Upper lobe of left lung (tissue), 6 donors: Measurements from ENCODE around the gene ARPP21. TPM values are rescaled to one million over a fixed set of nuclear protein-coding genes. Genes with fewer than 3 reads are reported as not detected.
A peak's percentile ranks its signal among the peaks of the same experiment; 100 is the strongest.

Experiments
- ATAC-seq, 2 donors: fragments of 200-7000 bp; cut with Tn5 transposase; one replicate each; pipeline ENCODE4 v1.9.1; 2022; ENCODE audit warnings: mild to moderate bottlenecking in 2 of 2, moderate library complexity in 2 of 2; ENCODE audit not compliant: low FRiP score in 2 of 2
- DNase-seq, 2 donors: peaks; one replicate each; pipeline ENCODE4 v3.0.0-alpha.2; 2019 to 2020
- H3K27ac ChIP-seq, 4 donors: fragments of 200-600 bp; sonication (generic); one replicate each; pipeline ENCODE4 v1.5.1; 2016 to 2019
- H3K27me3 ChIP-seq, 4 donors: fragments of 200-600 bp; sonication (generic); one replicate each; pipeline ENCODE4 v1.5.1; 2017 to 2019
- H3K36me3 ChIP-seq, 4 donors: fragments of 200-600 bp; sonication (generic); one replicate each; pipeline ENCODE4 v1.5.1; 2016 to 2019
- H3K4me1 ChIP-seq, 4 donors: fragments of 200-600 bp; sonication (generic); one replicate each; pipeline ENCODE4 v1.5.1; 2018 to 2019
- H3K4me3 ChIP-seq, 4 donors: fragments of 200-600 bp; sonication (generic); one replicate each; pipeline ENCODE4 v1.5.1; 2017 to 2019; ENCODE audit warnings: mild to moderate bottlenecking in 2 of 4, moderate library complexity in 1 of 4
- H3K9me3 ChIP-seq, 4 donors: fragments of 200-600 bp; sonication (generic); one replicate each; pipeline ENCODE4 v1.5.1; 2018 to 2019
- CTCF ChIP-seq, 6 experiments: fragments of 450-650 bp in 4 of 6; fragments of 200-600 bp in 2 of 6; sonication (generic) in 2 of 6; IDR thresholded peaks; one replicate each; pipeline ENCODE4 v1.5.1; 2016 to 2019; ENCODE audit warnings: antibody characterized with exemption in 6 of 6
- EP300 ChIP-seq, 4 donors: sonication (generic); formaldehyde crosslinking; IDR thresholded peaks; one replicate each; pipeline ENCODE4 v1.5.1; 2017; ENCODE audit warnings: antibody characterized with exemption in 4 of 4, control low read depth in 2 of 4
- POLR2A ChIP-seq, 4 donors: fragments of 450-650 bp; IDR thresholded peaks; one replicate each; pipeline ENCODE4 v1.5.1; 2016 to 2017; ENCODE audit warnings: antibody characterized with exemption in 4 of 4, mild to moderate bottlenecking in 2 of 4
- POLR2AphosphoS5 ChIP-seq, 2 donors: sonication (generic); formaldehyde crosslinking; IDR thresholded peaks; one replicate each; pipeline ENCODE4 v1.5.1; 2017; ENCODE audit warnings: antibody characterized with exemption in 2 of 2
- WGBS, 2 donors: methylation state at CpG; one replicate each; pipeline ENCODE4 v1.1.5; 2017 to 2018; 5-methylcytosine and 5-hydroxymethylcytosine counted together
- total RNA-seq, 6 donors: library from RNA; depleted of rRNA in 4 of 6; stranded (reverse); fragments of >200 nt in 4 of 6; gene quantifications; one replicate each; pipeline versions ENCODE4 v1.1.0 to v1.2.1, GENCODE V29; 2016 to 2021
- donor health status: DM: no; HTN: no; CAD: no; lungs with moderate emphysema.
- donor health status: DM: no; HTN: yes; CAD: no; lungs with severe emphysema.

The ARPP21 gene
- total RNA-seq, 6 donors from 2014 or later, result not detected

- Histone ChIP-seq H3K4me3 (no peak overlapping the region), H3K9me3 (no peaks in the 10 kb centered on the region), H3K27me3 (no peaks in the 10 kb centered on the region), H3K4me1 (no peaks in the 10 kb centered on the region), H3K36me3 (no peaks in the 10 kb centered on the region), H3K27ac (no peak overlapping the region)
- TF ChIP-seq CTCF (IDR thresholded peaks at IDR 0.05) (no peak), POLR2AphosphoS5 (IDR thresholded peaks at IDR 0.05) (no peak), POLR2A (IDR thresholded peaks at IDR 0.05) (no peak), EP300 (IDR thresholded peaks at IDR 0.05) (no peak)
- no peak for ATAC-seq
- no peak for DNase-seq
- 76 to 82% methylated on average over 1 of the region's 1 CpG for WGBS, 2 donors
Observed at GRCh38 chr3:35787936-35788335, 148.6 kb downstream of the ARPP21 start.

- no peaks in the 10 kb centered on the region for H3K27me3 ChIP-seq
- ATAC-seq (no peak), DNase-seq (no peak)
- H3K9me3 ChIP-seq, result no peaks in the 10 kb centered on the region
- TF ChIP-seq POLR2AphosphoS5 (IDR thresholded peaks at IDR 0.05) (no peak), POLR2A (IDR thresholded peaks at IDR 0.05) (no peak), EP300 (IDR thresholded peaks at IDR 0.05) (no peak), CTCF (IDR thresholded peaks at IDR 0.05) (no peak)
- no peak overlapping the region for H3K4me3 ChIP-seq
- no peak overlapping the region for H3K27ac ChIP-seq
- H3K36me3 ChIP-seq, result no peaks in the 10 kb centered on the region
- WGBS, 2 donors, result 74 to 81% methylated on average over 4 of the region's 4 CpGs
- H3K4me1 ChIP-seq, result no peaks in the 10 kb centered on the region
Observed at GRCh38 chr3:35789042-35789831, 149.9 kb downstream of the ARPP21 start.

- TF ChIP-seq POLR2A (IDR thresholded peaks at IDR 0.05) (no peak), CTCF (IDR thresholded peaks at IDR 0.05) (no peak), POLR2AphosphoS5 (IDR thresholded peaks at IDR 0.05) (no peak), EP300 (IDR thresholded peaks at IDR 0.05) (no peak)
- no peak overlapping the region for H3K4me3 ChIP-seq
- no peak for DNase-seq
- no peak for ATAC-seq
- no peaks in the 10 kb centered on the region for H3K9me3 ChIP-seq
- 96 to 100% methylated on average over 1 of the region's 1 CpG for WGBS, 2 donors
- H3K27me3 ChIP-seq, result no peaks in the 10 kb centered on the region
- no peak overlapping the region for H3K27ac ChIP-seq
- no peaks in the 10 kb centered on the region for H3K4me1 ChIP-seq
- no peaks in the 10 kb centered on the region for H3K36me3 ChIP-seq
Observed at GRCh38 chr3:35790764-35791163, 151.4 kb downstream of the ARPP21 start.

GRCh38 chr3:35793667-35794066 is 154.3 kb downstream of the ARPP21 start:
- H3K27me3 ChIP-seq, result no peaks in the 10 kb centered on the region
- H3K36me3 ChIP-seq, result no peaks in the 10 kb centered on the region
- TF ChIP-seq POLR2AphosphoS5 (IDR thresholded peaks at IDR 0.05) (no peak), CTCF (IDR thresholded peaks at IDR 0.05) (no peak), EP300 (IDR thresholded peaks at IDR 0.05) (no peak), POLR2A (IDR thresholded peaks at IDR 0.05) (no peak)
- H3K27ac ChIP-seq, result no peak overlapping the region
- H3K9me3 ChIP-seq, result no peaks in the 10 kb centered on the region
- no peaks in the 10 kb centered on the region for H3K4me1 ChIP-seq
- H3K4me3 ChIP-seq, result no peak overlapping the region
- DNase-seq (no peak), ATAC-seq (no peak)
- 100% methylated on average over 1 of the region's 1 CpG; no CpG with 5 or more reads in 1 of the 2 donors for WGBS, 2 donors

- peak in 1 of 2 donors; percentile 76 for ATAC-seq
- Histone ChIP-seq H3K4me1 (no peaks in the 10 kb centered on the region), H3K27me3 (no peaks in the 10 kb centered on the region), H3K36me3 (no peaks in the 10 kb centered on the region), H3K4me3 (no peak overlapping the region), H3K27ac (no peak overlapping the region), H3K9me3 (no peaks in the 10 kb centered on the region)
- 57 to 83% methylated on average over 1 of the region's 1 CpG for WGBS, 2 donors
- no peak for DNase-seq
- TF ChIP-seq CTCF (IDR thresholded peaks at IDR 0.05) (no peak), POLR2A (IDR thresholded peaks at IDR 0.05) (no peak), POLR2AphosphoS5 (IDR thresholded peaks at IDR 0.05) (no peak), EP300 (IDR thresholded peaks at IDR 0.05) (no peak)
Observed at GRCh38 chr3:35800960-35801459, 161.7 kb downstream of the ARPP21 start.
